Measurements from ENCODE around the gene CLPX.
"Not testable (repeated sequence)": the region's sequence is repeated elsewhere in the genome, so short reads cannot be mapped to it uniquely, and the experiment has no call there.

DNA sequence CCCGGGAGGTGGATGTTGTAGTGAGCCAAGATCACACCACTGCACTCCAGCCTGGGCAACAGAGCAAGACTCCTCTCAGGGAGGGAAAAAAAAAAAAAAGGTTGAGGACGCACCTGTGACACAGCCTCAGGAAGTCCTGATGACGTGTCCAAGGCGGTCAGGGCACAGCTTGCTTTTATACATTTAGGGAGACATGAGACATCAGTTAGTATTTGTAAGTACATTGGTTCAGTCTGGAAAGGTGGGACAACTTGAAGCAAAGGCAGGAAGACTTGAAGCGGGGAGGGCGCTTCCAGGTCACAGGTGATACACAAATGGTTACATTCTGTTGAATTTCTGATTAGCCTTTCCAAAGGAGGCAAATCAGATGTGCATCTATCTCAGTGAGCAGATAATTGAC is 46.5 kb downstream of the CLPX start:
- TF ChIP-seq CTCF, POLR2A (IDR thresholded peaks at IDR 0.05): not testable (repeated sequence)
